Subcutaneous abdominal adipose tissue (tissue), 5 donors: ENCODE data around the gene MAFB.

ENCODE experiments used
- H3K27ac ChIP-seq: one replicate; pipeline ENCODE4 v1.7.0; 2013; ENCODE audit warnings: low read depth, mild to moderate bottlenecking, inconsistent platforms, low read length, moderate library complexity
- H3K27me3 ChIP-seq, 5 donors: one replicate each; pipeline ENCODE4 v1.7.0; 2013; ENCODE audit warnings: low read length in 5 of 5, inconsistent platforms in 1 of 5; ENCODE audit not compliant: control insufficient read depth in 5 of 5, insufficient read depth in 4 of 5
- H3K36me3 ChIP-seq, 5 donors: one replicate each; pipeline ENCODE4 v1.7.0; 2013; ENCODE audit warnings: low read length in 5 of 5; ENCODE audit not compliant: control insufficient read depth in 5 of 5, insufficient read depth in 5 of 5
- H3K4me1 ChIP-seq, 5 donors: one replicate each; pipeline ENCODE4 v1.7.0; 2013; ENCODE audit warnings: low read length in 5 of 5, mild to moderate bottlenecking in 3 of 5, moderate library complexity in 1 of 5; ENCODE audit not compliant: control insufficient read depth in 5 of 5, insufficient read depth in 5 of 5
- H3K4me3 ChIP-seq, 5 donors: one replicate each; pipeline ENCODE4 v1.7.0; 2013; ENCODE audit warnings: low read length in 5 of 5, low read depth in 1 of 5
- H3K9ac ChIP-seq, 5 donors: one replicate each; pipeline ENCODE4 v1.7.0; 2013; ENCODE audit warnings: low read length in 5 of 5, mild to moderate bottlenecking in 4 of 5, moderate library complexity in 3 of 5
- H3K9me3 ChIP-seq, 5 donors: one replicate each; pipeline ENCODE4 v1.7.0; 2013; ENCODE audit warnings: low read length in 5 of 5; ENCODE audit not compliant: control insufficient read depth in 5 of 5
- donor health status: healthy.
- donor health status: healthy.
- donor health status: healthy.
- donor health status: healthy.
- donor health status: healthy.

Gene MAFB

GRCh38 chr20:40638414-40638813, 50.6 kb downstream of the MAFB start:
- no peaks in the 10 kb centered on the region for H3K36me3 ChIP-seq
- peaks cover 0 to 3% (median 0%) of the 10 kb centered on the region in 5 donors for H3K27me3 ChIP-seq
- H3K9me3 ChIP-seq, result no peaks in the 10 kb centered on the region
- no peak overlapping the region for H3K9ac ChIP-seq
- H3K4me3 ChIP-seq, result no peak overlapping the region
- H3K4me1 ChIP-seq, result peaks cover 0 to 5% (median 2%) of the 10 kb centered on the region in 5 donors
- no peak overlapping the region for H3K27ac ChIP-seq

GRCh38 chr20:40637176-40637575, 51.9 kb downstream of the MAFB start:
- Histone ChIP-seq H3K9ac (no peak overlapping the region), H3K4me3 (no peak overlapping the region), H3K9me3 (no peaks in the 10 kb centered on the region), H3K4me1 (peaks cover 0 to 15% (median 3%) of the 10 kb centered on the region in 5 donors), H3K27ac (no peak overlapping the region), H3K27me3 (peaks cover 0 to 3% (median 0%) of the 10 kb centered on the region in 5 donors), H3K36me3 (no peaks in the 10 kb centered on the region)

GRCh38 chr20:40636486-40636885, 52.5 kb downstream of the MAFB start:
- Histone ChIP-seq H3K9me3 (no peaks in the 10 kb centered on the region), H3K4me1 (peaks cover 0 to 15% (median 3%) of the 10 kb centered on the region in 5 donors), H3K27ac (no peak overlapping the region), H3K36me3 (no peaks in the 10 kb centered on the region), H3K4me3 (no peak overlapping the region), H3K27me3 (peaks cover 0 to 3% (median 0%) of the 10 kb centered on the region in 5 donors), H3K9ac (no peak overlapping the region)

GRCh38 chr20:40635971-40636370, 53.1 kb downstream of the MAFB start:
- Histone ChIP-seq H3K9me3 (no peaks in the 10 kb centered on the region), H3K36me3 (no peaks in the 10 kb centered on the region)

More at GRCh38 chr20:40635971-40636370, 53.1 kb downstream of the MAFB start:
- Histone ChIP-seq H3K4me3 (no peak overlapping the region), H3K27me3 (peaks cover 0 to 3% (median 0%) of the 10 kb centered on the region in 5 donors), H3K27ac (no peak overlapping the region), H3K4me1 (peaks cover 0 to 11% (median 3%) of the 10 kb centered on the region in 5 donors), H3K9ac (no peak overlapping the region)
